ENCODE results near the gene CORO2B.

- no peak for TF ChIP-seq CTCF (IDR thresholded peaks at IDR 0.05)
- no peak for TF ChIP-seq POLR2A (IDR thresholded peaks at IDR 0.05)
- TF ChIP-seq EP300 (IDR thresholded peaks at IDR 0.05) = no peak
Observed at GRCh38 chr15:68596691-68597090, 17.9 kb downstream of the CORO2B start.

All from ovary (tissue), 3 donors.